ENCODE measurements around the gene CBR3.

CBR3 gene

DNA sequence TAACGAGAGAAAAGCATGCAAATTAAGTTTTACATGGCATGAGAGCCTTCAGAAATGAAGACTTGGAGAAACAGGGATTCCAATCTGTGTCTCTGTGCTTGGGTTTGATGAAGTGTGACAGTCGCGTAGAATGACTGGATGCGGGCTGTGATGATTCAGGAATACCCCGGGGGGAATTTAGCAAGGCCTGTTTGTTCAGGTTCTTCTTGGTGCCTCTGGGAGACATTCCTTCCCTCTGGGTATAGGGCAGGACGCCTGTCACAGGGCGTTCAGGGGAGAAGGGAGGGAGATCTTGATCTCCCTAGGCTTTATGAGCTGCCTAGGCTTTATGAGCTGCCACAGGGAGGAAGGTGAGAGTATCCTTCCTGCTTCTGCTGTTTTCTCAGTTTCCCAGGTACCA is 58.3 kb downstream of the CBR3 start:
- H3K27me3 ChIP-seq (ENCODE audit: low read length), result no peaks in the 10 kb centered on the region
- H3K9me3 ChIP-seq (ENCODE audit: insufficient read depth, low read length), result no peaks in the 10 kb centered on the region
- no peaks in the 10 kb centered on the region for H4K20me1 ChIP-seq (ENCODE audit: low read depth, low read length)
- H3K9me2 ChIP-seq (replicated peaks; ENCODE audit: insufficient read depth, low read length), result no peaks in the 10 kb centered on the region
- H2AFZ ChIP-seq (ENCODE audit: low read depth, low read length, severe bottlenecking), result no peak overlapping the region
- no peak overlapping the region for H3K9ac ChIP-seq (ENCODE audit: low read length)
- H3K36me3 ChIP-seq (ENCODE audit: low read length), result no peaks in the 10 kb centered on the region
- no peak overlapping the region for H3K4me2 ChIP-seq (ENCODE audit: low read depth, low read length, poor library complexity, severe bottlenecking)
- no peak overlapping the region for H3K27ac ChIP-seq (ENCODE audit: low read depth, low read length)
- no peaks in the 10 kb centered on the region for H3K79me2 ChIP-seq (ENCODE audit: insufficient read depth, low read length)
- no peaks in the 10 kb centered on the region for H3F3A ChIP-seq (ENCODE audit: insufficient read depth)
- no peak for TF ChIP-seq EZH2phosphoT487 (conservative IDR thresholded peaks at IDR 0.05; ENCODE audit: low read length)
- TF ChIP-seq, protein P1, sequence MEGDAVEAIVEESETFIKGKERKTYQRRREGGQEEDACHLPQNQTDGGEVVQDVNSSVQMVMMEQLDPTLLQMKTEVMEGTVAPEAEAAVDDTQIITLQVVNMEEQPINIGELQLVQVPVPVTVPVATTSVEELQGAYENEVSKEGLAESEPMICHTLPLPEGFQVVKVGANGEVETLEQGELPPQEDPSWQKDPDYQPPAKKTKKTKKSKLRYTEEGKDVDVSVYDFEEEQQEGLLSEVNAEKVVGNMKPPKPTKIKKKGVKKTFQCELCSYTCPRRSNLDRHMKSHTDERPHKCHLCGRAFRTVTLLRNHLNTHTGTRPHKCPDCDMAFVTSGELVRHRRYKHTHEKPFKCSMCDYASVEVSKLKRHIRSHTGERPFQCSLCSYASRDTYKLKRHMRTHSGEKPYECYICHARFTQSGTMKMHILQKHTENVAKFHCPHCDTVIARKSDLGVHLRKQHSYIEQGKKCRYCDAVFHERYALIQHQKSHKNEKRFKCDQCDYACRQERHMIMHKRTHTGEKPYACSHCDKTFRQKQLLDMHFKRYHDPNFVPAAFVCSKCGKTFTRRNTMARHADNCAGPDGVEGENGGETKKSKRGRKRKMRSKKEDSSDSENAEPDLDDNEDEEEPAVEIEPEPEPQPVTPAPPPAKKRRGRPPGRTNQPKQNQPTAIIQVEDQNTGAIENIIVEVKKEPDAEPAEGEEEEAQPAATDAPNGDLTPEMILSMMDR (IDR thresholded peaks at IDR 0.05; ENCODE audit: insufficient read depth, low read length, poor library complexity, severe bottlenecking), result no peak
- H3K4me3 ChIP-seq (ENCODE audit: insufficient read depth, low read length, poor library complexity, severe bottlenecking), result no peak overlapping the region

GRCh38 chr21:36194024-36194423 is 59.1 kb downstream of the CBR3 start:
- Histone ChIP-seq H3K4me2 (ENCODE audit: low read depth, low read length, poor library complexity, severe bottlenecking) (no peak overlapping the region), H2AFZ (ENCODE audit: low read depth, low read length, severe bottlenecking) (no peak overlapping the region), H3K27me3 (ENCODE audit: low read length) (no peaks in the 10 kb centered on the region), H3K9me3 (ENCODE audit: insufficient read depth, low read length) (no peaks in the 10 kb centered on the region), H3K27ac (ENCODE audit: low read depth, low read length) (no peak overlapping the region), H4K20me1 (ENCODE audit: low read depth, low read length) (no peaks in the 10 kb centered on the region), H3K9ac (ENCODE audit: low read length) (no peak overlapping the region), H3K9me2 (replicated peaks; ENCODE audit: insufficient read depth, low read length) (no peaks in the 10 kb centered on the region), H3K79me2 (ENCODE audit: insufficient read depth, low read length) (no peaks in the 10 kb centered on the region), H3K36me3 (ENCODE audit: low read length) (no peaks in the 10 kb centered on the region), H3F3A (ENCODE audit: insufficient read depth) (no peaks in the 10 kb centered on the region), H3K4me3 (ENCODE audit: insufficient read depth, low read length, poor library complexity, severe bottlenecking) (no peak overlapping the region)
- TF ChIP-seq, protein P1 (IDR thresholded peaks at IDR 0.05; ENCODE audit: insufficient read depth, low read length, poor library complexity, severe bottlenecking), result no peak
- TF ChIP-seq EZH2phosphoT487 (conservative IDR thresholded peaks at IDR 0.05; ENCODE audit: low read length), result no peak

- H2AFZ ChIP-seq (ENCODE audit: low read depth, low read length, severe bottlenecking), result no peak overlapping the region
- no peak overlapping the region for H3K4me3 ChIP-seq (ENCODE audit: insufficient read depth, low read length, poor library complexity, severe bottlenecking)
- TF ChIP-seq, protein P1 (IDR thresholded peaks at IDR 0.05; ENCODE audit: insufficient read depth, low read length, poor library complexity, severe bottlenecking), result no peak
- no peak for TF ChIP-seq EZH2phosphoT487 (conservative IDR thresholded peaks at IDR 0.05; ENCODE audit: low read length)
- no peaks in the 10 kb centered on the region for H3K27me3 ChIP-seq (ENCODE audit: low read length)
- H3K36me3 ChIP-seq (ENCODE audit: low read length), result no peaks in the 10 kb centered on the region
- H3K79me2 ChIP-seq (ENCODE audit: insufficient read depth, low read length), result no peaks in the 10 kb centered on the region
- no peaks in the 10 kb centered on the region for H3K9me3 ChIP-seq (ENCODE audit: insufficient read depth, low read length)
- no peaks in the 10 kb centered on the region for H3F3A ChIP-seq (ENCODE audit: insufficient read depth)
- H3K9ac ChIP-seq (ENCODE audit: low read length), result no peak overlapping the region
- H4K20me1 ChIP-seq (ENCODE audit: low read depth, low read length), result no peaks in the 10 kb centered on the region
- no peaks in the 10 kb centered on the region for H3K9me2 ChIP-seq (replicated peaks; ENCODE audit: insufficient read depth, low read length)
- no peak overlapping the region for H3K4me2 ChIP-seq (ENCODE audit: low read depth, low read length, poor library complexity, severe bottlenecking)
- H3K27ac ChIP-seq (ENCODE audit: low read depth, low read length), result no peak overlapping the region
These were observed 60.7 kb downstream of the CBR3 start for GRCh38 chr21:36195613-36196012.
